MM.1S (cell line): Measurements from ENCODE around the gene CTNND1.
"Not testable (repeated sequence)": the region's sequence is repeated elsewhere in the genome, so short reads cannot be mapped to it uniquely, and the experiment has no call there.

Experiments
- EZH2 ChIP-seq: fragments of 300-600 bp; sonication (generic); optimal IDR thresholded peaks from 2 replicates; pipeline ENCODE3; 2017; ENCODE audit warnings: low read depth, mild to moderate bottlenecking, antibody characterized with exemption, low read length, mixed read lengths
- EZH2phosphoT487 ChIP-seq: fragments of 300-600 bp; sonication (generic); IDR thresholded peaks from 2 replicates; pipeline ENCODE4 v1.6.1; 2018; ENCODE audit warnings: antibody characterized with exemption, low read length
- TF ChIP-seq, protein P1 (sequence below): fragments of 300-600 bp; sonication (generic); IDR thresholded peaks from 2 replicates; pipeline ENCODE4 v1.5.1; 2016; ENCODE audit warnings: antibody characterized with exemption, low read length, mixed read lengths

DNA sequence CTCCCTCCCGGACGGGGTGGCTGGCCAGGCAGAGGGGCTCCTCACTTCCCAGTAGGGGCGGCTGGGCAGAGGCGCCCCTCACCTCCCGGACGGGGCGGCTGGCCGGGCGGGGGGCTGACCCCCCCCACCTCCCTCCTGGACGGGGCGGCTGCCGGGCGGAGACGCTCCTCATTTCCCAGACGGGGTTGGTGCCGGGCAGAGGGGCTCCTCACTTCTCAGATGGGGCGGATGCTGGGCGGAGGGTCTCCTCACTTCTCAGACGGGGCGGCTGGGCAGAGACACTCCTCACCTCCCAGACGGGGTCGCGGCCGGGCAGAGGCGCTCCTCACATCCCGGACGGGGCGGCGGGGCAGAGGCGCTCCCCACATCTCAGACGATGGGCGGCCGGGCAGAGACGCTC lies 44.9 kb upstream of the CTNND1 start:
- TF ChIP-seq, protein P1, sequence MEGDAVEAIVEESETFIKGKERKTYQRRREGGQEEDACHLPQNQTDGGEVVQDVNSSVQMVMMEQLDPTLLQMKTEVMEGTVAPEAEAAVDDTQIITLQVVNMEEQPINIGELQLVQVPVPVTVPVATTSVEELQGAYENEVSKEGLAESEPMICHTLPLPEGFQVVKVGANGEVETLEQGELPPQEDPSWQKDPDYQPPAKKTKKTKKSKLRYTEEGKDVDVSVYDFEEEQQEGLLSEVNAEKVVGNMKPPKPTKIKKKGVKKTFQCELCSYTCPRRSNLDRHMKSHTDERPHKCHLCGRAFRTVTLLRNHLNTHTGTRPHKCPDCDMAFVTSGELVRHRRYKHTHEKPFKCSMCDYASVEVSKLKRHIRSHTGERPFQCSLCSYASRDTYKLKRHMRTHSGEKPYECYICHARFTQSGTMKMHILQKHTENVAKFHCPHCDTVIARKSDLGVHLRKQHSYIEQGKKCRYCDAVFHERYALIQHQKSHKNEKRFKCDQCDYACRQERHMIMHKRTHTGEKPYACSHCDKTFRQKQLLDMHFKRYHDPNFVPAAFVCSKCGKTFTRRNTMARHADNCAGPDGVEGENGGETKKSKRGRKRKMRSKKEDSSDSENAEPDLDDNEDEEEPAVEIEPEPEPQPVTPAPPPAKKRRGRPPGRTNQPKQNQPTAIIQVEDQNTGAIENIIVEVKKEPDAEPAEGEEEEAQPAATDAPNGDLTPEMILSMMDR: not testable (repeated sequence)
- TF ChIP-seq EZH2phosphoT487, EZH2: not testable (repeated sequence)
